GM18870 (cell line): Measurements from ENCODE around the gene TNFRSF12A.
"Not testable (repeated sequence)": the region's sequence is repeated elsewhere in the genome, so short reads cannot be mapped to it uniquely, and the experiment has no call there.

Experiments used
- ATAC-seq: cut with Tn5 transposase; IDR thresholded peaks from one replicate; pipeline ENCODE4 v1.9.1; 2021; ENCODE audit warnings: moderate library complexity; ENCODE audit not compliant: unreplicated experiment

TNFRSF12A gene

GRCh38 chr16:3045758-3046640 lies 25.8 kb downstream of the TNFRSF12A start, which contains the start of gene MMP25:
TSS of gene MMP25 (plus strand) at chr16:3046561. CDS start at chr16:3046918, 357 bp downstream.
- ATAC-seq = no peak

- no peak for ATAC-seq
These were observed 26.6 kb downstream of the TNFRSF12A start for GRCh38 chr16:3046641-3047386.

DNA sequence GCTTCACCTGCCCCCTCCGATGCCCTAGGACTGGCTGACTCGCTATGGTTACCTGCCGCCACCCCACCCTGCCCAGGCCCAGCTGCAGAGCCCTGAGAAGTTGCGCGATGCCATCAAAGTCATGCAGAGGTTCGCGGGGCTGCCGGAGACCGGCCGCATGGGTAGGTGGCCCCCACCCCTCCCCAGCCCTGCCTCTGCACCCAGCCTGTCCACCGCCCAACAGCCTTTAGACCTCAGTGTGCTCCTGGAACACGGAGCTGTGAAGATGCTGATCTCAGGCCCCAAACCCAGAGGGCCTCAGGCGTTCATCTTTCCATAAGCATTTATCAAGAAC lies 27.2 kb downstream of the TNFRSF12A start:
- no peak for ATAC-seq

DNA sequence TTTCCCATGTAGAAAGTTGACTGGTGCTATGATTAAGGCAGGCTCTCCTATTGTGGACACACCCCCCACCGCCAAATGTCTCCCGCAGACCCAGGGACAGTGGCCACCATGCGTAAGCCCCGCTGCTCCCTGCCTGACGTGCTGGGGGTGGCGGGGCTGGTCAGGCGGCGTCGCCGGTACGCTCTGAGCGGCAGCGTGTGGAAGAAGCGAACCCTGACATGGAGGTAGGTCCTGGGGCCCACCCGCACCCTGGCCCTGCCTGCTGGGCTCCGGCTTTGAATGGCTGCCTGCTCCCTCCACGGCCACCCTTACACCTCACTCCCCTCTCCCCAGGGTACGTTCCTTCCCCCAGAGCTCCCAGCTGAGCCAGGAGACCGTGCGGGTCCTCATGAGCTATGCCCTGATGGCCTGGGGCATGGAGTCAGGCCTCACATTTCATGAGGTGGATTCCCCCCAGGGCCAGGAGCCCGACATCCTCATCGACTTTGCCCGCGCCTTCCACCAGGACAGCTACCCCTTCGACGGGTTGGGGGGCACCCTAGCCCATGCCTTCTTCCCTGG lies 29.8 kb downstream of the TNFRSF12A start:
- no peak for ATAC-seq

DNA sequence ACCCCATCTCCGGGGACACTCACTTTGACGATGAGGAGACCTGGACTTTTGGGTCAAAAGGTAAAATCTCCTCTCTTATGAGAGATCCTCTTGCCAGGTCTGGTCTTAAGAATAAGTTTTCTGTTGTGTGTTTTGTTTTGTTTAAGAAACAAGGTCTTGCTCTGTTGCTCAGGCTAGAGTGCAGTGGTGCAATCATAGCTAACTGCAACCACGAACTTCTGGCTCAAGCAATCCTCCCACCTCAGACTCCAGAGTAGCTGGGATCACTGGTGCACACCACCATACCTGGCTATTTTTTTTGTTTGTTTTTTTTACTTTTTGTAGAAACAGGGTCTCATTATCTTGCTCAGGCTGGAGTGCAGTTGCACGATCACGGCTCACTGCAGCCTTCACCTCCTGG lies 30.3 kb downstream of the TNFRSF12A start:
- ATAC-seq = no peak

DNA sequence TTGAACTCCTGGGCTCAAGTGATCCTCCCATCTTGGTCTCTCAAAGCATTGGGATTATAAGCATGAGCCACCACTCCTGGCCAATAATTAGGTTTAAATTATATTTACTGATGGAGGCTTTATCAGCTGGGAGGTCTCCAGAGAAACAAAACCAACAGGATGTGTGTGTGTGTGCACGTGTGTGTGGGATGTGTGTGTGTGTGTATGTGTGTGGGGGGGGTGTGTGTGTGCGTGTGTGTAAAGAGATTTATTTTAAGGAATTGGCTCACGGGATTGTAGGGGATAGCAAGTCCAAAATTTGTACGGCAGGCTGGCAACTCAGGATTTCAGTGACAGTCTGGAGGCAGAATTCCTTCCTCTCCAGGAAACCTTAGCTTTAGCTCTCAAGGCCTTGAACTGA lies 30.8 kb downstream of the TNFRSF12A start:
- ATAC-seq = no peak

- ATAC-seq = no peak
These were observed 31.3 kb downstream of the TNFRSF12A start for GRCh38 chr16:3051494-3051893.

DNA sequence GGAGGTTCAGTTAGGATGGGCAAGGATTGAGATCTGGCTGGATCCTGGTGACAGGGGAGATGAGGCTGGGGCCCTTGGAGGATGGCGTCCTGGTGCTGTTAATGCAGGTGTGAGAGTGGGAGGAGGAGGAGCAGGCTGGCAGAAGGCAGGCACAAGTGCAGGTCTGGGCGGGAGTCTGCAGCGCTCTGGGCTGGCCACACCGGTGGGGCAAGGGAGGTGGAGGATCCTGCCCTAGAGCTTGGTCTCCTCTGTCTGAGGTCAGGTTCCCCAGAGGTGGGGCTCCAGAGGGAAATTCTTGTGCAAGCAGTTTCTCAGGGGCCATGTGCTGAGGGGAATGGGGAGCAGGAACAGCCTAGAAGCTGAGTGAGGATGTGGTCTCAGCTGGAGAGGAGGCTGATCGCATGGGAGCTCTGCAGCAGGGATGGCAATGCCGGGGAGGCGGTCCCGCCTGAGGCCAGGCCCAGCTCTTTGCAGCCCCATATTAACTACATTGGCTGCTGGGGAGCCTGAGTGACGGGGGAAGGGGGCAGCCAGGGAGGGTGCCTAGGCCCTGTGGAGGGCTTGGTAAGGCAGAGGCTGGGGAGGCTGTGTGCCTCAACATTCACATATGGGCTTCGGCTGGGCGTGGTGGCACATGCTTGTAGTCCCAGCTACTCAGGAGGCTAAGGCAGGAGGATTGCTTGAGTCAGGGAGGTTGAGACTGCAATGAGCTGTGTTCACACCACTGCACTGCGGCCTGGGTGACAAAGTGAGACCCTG lies 32.6 kb downstream of the TNFRSF12A start:
- not testable (repeated sequence) for ATAC-seq

GRCh38 chr16:3053330-3053710 lies 33.2 kb downstream of the TNFRSF12A start:
- ATAC-seq = not testable (repeated sequence)

- no peak for ATAC-seq
These were observed 35.0 kb downstream of the TNFRSF12A start for GRCh38 chr16:3054965-3055733.

DNA sequence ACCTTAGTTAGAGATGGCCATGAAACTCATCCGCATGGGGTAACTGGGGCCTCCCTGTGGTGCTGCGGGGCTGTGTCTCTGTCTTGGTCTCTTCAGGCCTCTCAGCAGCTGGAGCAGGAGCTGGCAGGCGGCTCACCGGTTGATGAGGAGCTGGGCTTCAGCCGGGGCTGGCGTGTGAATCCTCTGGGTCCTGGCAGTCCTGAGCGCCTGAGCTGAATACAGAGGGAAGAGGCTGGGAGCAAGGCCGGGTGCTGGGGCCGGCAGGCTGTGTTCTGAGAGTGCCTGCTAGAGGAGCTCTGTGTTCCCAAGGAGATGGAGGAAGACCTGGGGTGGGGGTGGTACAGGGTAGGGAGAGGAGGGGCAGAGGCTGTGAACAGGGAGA lies 35.6 kb downstream of the TNFRSF12A start:
- not testable (repeated sequence) for ATAC-seq

DNA sequence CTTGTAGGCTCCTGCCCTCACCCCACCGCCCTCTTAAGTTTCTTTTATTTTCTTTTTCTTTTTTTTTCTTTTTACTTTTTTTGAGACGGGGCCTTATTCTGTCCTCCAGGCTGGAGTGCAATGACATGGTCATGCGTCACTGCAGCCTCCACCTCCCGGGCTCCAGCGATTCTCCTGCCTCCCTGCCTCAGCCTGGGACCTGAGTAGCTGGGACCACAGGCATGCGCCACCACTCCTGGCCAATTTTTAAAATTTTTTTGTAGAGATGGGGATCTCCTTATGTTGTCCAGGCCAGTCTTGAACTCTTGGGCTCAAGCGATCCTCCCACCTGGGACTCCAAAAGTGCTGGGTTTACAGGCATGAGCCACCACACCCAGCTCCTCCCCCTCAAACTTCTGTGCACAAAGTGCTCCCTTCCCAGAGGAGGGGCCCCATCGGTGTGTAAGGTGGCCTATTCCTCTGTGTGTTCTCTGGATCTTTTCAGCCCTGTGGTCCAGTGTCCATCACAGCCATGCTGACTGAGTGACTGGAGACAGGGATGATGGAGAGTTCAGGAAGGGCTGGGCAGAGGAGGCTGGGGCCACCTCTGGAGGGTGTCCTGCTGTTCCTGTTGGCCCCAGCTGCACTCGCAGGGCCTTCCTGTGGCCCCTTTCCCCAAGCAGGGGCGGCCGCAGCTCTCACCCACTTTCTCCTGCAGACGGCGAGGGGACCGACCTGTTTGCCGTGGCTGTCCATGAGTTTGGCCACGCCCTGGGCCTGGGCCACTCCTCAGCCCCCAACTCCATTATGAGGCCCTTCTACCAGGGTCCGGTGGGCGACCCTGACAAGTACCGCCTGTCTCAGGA lies 36.4 kb downstream of the TNFRSF12A start:
- ATAC-seq = no peak

DNA sequence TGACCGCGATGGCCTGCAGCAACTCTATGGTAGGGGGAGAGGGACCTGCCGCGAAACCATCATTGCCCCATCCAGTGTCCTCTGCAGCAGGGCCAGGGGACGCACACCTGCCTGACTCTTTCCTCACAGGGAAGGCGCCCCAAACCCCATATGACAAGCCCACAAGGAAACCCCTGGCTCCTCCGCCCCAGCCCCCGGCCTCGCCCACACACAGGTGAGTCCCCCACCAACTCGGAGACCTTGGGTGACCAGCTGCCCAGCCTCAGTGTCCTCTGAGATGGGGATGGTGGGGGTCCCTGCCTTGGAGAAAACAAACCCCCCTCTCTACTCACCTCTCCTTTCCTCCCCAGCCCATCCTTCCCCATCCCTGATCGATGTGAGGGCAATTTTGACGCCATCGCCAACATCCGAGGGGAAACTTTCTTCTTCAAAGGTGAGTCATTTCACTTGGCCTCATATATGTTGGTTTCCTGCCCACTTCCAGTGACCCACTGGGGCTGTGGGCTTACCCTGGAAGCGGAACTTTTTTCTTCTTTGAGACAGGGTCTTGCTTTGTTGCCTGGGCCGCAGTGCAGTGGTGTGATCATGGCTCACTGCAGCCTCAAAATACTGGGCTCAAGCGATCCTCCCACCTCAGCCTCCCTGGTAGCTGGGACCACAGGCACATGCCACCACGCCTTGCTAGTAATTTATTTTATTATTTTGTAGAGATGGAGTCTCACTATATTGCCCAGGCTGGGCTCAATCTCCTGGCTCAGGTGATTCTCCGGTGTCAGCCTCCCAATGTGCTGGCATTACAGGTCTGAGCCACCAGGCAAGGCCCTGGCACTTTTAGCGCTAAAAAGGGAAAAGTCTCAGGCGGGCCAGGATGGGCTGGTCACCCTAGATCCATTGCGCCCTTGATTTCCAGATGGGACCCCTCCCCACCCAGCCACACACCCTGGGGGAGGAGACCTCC lies 37.3 kb downstream of the TNFRSF12A start:
- ATAC-seq = no peak

- ATAC-seq = no peak
These were observed 38.2 kb downstream of the TNFRSF12A start for GRCh38 chr16:3058139-3059030.

DNA sequence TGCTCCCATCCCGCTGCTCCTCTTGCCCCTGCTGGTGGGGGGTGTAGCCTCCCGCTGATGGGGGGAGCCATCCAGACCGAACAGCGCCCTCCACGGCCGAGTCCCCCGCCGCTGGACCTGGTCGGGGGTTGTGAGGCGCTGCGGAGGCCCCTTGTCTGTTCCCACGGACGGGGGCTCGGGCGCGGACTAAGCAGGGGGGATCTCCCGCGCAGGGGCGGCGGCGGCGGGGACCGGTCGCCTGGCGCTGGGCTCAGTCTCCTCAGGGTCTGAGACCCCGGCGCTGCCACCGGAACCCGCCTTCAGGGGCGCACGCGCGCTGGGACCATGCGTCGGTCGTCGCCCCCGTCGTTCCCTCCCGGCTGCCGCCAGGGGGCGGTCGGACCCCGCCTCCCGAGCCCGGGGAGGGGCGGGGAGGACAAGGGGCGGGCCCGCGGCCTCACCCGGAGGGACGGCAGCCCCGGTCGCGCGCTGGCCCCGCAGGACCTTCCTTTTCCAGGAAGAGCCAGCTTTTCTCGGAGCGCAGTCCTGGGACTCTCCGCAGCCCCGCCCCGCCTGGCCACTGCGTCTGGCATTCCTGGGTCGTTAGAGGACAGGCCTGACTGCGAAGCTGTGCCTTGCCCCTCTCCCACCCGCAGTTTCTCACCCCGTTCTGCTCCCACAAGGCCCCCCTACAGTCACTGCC lies 39.0 kb downstream of the TNFRSF12A start:
- no peak for ATAC-seq

DNA sequence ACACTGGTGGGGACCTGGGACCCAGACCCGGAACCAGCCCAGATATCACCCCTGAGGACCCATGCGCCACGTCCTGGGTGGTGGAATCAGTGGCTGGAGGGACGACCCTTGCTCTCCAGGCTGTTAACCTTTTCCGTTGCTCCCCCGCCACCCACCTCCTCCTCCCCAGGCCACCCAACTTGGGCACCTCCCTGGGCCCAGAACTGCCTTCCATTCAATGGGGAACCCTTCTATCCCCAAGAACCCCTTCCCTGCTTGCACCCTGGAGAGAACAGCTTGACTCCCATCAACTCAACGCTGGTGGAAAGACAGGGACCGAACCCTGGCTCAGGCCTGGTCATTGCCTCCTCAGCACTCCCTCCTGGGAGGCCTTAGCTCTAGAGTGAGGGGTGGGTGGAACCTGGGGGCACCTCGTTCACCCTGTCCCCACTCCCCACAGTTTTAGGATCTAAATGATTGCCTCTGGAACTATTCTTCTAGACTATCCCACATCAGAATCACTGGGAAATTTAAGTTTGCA lies 39.6 kb downstream of the TNFRSF12A start:
- no peak for ATAC-seq
